ENCODE results near the gene GADD45B.
A peak's percentile ranks its signal among the peaks of the same experiment; 100 is the strongest.

The GADD45B gene

GRCh38 chr19:2476451-2477140 lies 669 bp downstream of the GADD45B start:
- CTCF ChIA-PET: interaction anchor here (0.6 to 6.7 kb wide), 10 partner anchors 12 to 172 kb away, joined by 3 to 126 read pairs (median 4); no protein-coding TSS in a partner anchor
- POLR2A ChIA-PET: interaction anchor here (0.6 to 4.7 kb wide), 77 partner anchors 8 to 1286 kb away, joined by 3 to 275 read pairs (median 5); partner anchors contain the start of genes CIRBP, DOT1L, LMNB2 and REEP6
- no peak for DNase-seq (ENCODE audit: extremely low spot score)
- TF ChIP-seq CTCF (IDR thresholded peaks at IDR 0.05; ENCODE audit: control extremely low read depth, extremely low read depth, low read depth, missing control alignments): no peak

- POLR2A ChIA-PET: interaction anchor here (0.6 to 4.7 kb wide), 37 partner anchors 12 to 986 kb away, joined by 3 to 275 read pairs (median 9); partner anchors contain the start of genes LMNB2, REEP6 and SGTA
Measured at GRCh38 chr19:2477141-2477710, 1.3 kb downstream of the GADD45B start.

GRCh38 chr19:2477732-2478191 lies 1.8 kb downstream of the GADD45B start:
- ChIA-PET CTCF (interaction anchor here (0.8 to 6.7 kb wide), 8 partner anchors 10 to 150 kb away, joined by 3 to 126 read pairs (median 4); no protein-coding TSS in a partner anchor), POLR2A (interaction anchor here (0.6 to 4.7 kb wide), 21 partner anchors 13 to 1375 kb away, joined by 3 to 275 read pairs (median 9); partner anchors contain the start of genes LMNB2 and TIMM13)
- DNase-seq (ENCODE audit: extremely low spot score): no peak
- no peak for TF ChIP-seq CTCF (IDR thresholded peaks at IDR 0.05; ENCODE audit: control extremely low read depth, extremely low read depth, low read depth, missing control alignments)

More at GRCh38 chr19:2477141-2477710, 1.3 kb downstream of the GADD45B start:
- CTCF ChIA-PET: interaction anchor here (1.1 to 6.7 kb wide), 8 partner anchors 13 to 159 kb away, joined by 3 to 126 read pairs (median 6); no protein-coding TSS in a partner anchor
- DNase-seq (ENCODE audit: extremely low spot score): no peak
- TF ChIP-seq CTCF (IDR thresholded peaks at IDR 0.05; ENCODE audit: control extremely low read depth, extremely low read depth, low read depth, missing control alignments): no peak

GRCh38 chr19:2478278-2478755 lies 2.4 kb downstream of the GADD45B start:
- no peak for TF ChIP-seq CTCF (IDR thresholded peaks at IDR 0.05; ENCODE audit: control extremely low read depth, extremely low read depth, low read depth, missing control alignments)
- CTCF ChIA-PET: interaction anchor here (0.8 to 6.7 kb wide), 8 partner anchors 10 to 150 kb away, joined by 3 to 126 read pairs (median 4); no protein-coding TSS in a partner anchor
- DNase-seq (ENCODE audit: extremely low spot score): no peak
- POLR2A ChIA-PET: interaction anchor here (0.6 to 4.7 kb wide), 18 partner anchors 13 to 1376 kb away, joined by 3 to 275 read pairs (median 4); partner anchors contain the start of genes LMNB2 and TIMM13

- peak; percentile 68 for DNase-seq (ENCODE audit: extremely low spot score)
- ChIA-PET POLR2A (interaction anchor here (1.0 to 4.7 kb wide), 14 partner anchors 16 to 148 kb away, joined by 3 to 275 read pairs (median 7); partner anchors contain the start of genes LMNB2 and TIMM13), CTCF (interaction anchor here (0.8 to 6.7 kb wide), 8 partner anchors 19 to 149 kb away, joined by 3 to 126 read pairs (median 8); no protein-coding TSS in a partner anchor)
- no peak for TF ChIP-seq CTCF (IDR thresholded peaks at IDR 0.05; ENCODE audit: control extremely low read depth, extremely low read depth, low read depth, missing control alignments)
Measured at GRCh38 chr19:2478756-2479555, 3.0 kb downstream of the GADD45B start.
